HuH-7.5 (cell line): Measurements from ENCODE around the gene OS9.
"Not testable (repeated sequence)": the region's sequence is repeated elsewhere in the genome, so short reads cannot be mapped to it uniquely, and the experiment has no call there.

ENCODE experiments used
- DNase-seq: peaks from one replicate; pipeline ENCODE4 v3.0.0; 2011; ENCODE audit warnings: low spot score

OS9 gene

GRCh38 chr12:57695770-57696432, 2.0 kb downstream of the OS9 start:
- no peak for DNase-seq

- no peak for DNase-seq
Observed at GRCh38 chr12:57697076-57697475, 3.1 kb downstream of the OS9 start.

- DNase-seq: no peak
Observed at GRCh38 chr12:57698414-57698813, 4.5 kb downstream of the OS9 start.

GRCh38 chr12:57700317-57700716, 6.4 kb downstream of the OS9 start:
- DNase-seq: no peak

GRCh38 chr12:57707250-57707649, 13.3 kb downstream of the OS9 start:
- no peak for DNase-seq

GRCh38 chr12:57708296-57708695, 14.4 kb downstream of the OS9 start:
- no peak for DNase-seq

- no peak for DNase-seq
Observed at GRCh38 chr12:57712701-57713100, 18.8 kb downstream of the OS9 start.

GRCh38 chr12:57713209-57713608, 19.3 kb downstream of the OS9 start:
- DNase-seq: no peak

GRCh38 chr12:57715036-57715748, 21.3 kb downstream of the OS9 start:
- not testable (repeated sequence) for DNase-seq

- DNase-seq: no peak
Observed at GRCh38 chr12:57715786-57716185, 21.9 kb downstream of the OS9 start.

- no peak for DNase-seq
Observed at GRCh38 chr12:57716305-57716704, 22.4 kb downstream of the OS9 start.

GRCh38 chr12:57717131-57717530, 23.2 kb downstream of the OS9 start:
- DNase-seq: no peak

GRCh38 chr12:57717846-57718640, 24.1 kb downstream of the OS9 start:
- no peak for DNase-seq

GRCh38 chr12:57718641-57719528, 25.0 kb downstream of the OS9 start:
- DNase-seq: no peak

GRCh38 chr12:57719777-57720605, 26.1 kb downstream of the OS9 start:
- DNase-seq: no peak

GRCh38 chr12:57720606-57721595, 27.0 kb downstream of the OS9 start:
- no peak for DNase-seq

- DNase-seq: not testable (repeated sequence)
Observed at GRCh38 chr12:57721846-57722608, 28.1 kb downstream of the OS9 start.

- no peak for DNase-seq
Observed at GRCh38 chr12:57722716-57723629, 29.0 kb downstream of the OS9 start.
